Aorta (tissue), 5 donors: Measurements from ENCODE around the gene KLHDC10. TPM values are rescaled to one million over a fixed set of nuclear protein-coding genes. Genes with fewer than 3 reads are reported as not detected.
"Not testable (repeated sequence)": the region's sequence is repeated elsewhere in the genome, so short reads cannot be mapped to it uniquely, and the experiment has no call there.

Experiments
- ATAC-seq: fragments of 200-7000 bp; cut with Tn5 transposase; one replicate; pipeline ENCODE4 v1.9.1; 2022; ENCODE audit warnings: moderate library complexity; ENCODE audit not compliant: low FRiP score
- DNase-seq, 2 donors: peaks; one replicate each; pipeline ENCODE4 v3.0.0-alpha.2; 2020
- H3K27ac ChIP-seq, 2 donors: one replicate each; pipeline ENCODE4 v1.5.1; 2013; ENCODE audit warnings: low read length in 2 of 2, mild to moderate bottlenecking in 2 of 2, moderate library complexity in 2 of 2, control low read depth in 1 of 2, inconsistent platforms in 1 of 2, low read depth in 1 of 2
- H3K27me3 ChIP-seq, 2 donors: one replicate each; pipeline ENCODE4 v1.6.1; 2013; ENCODE audit warnings: control low read depth in 1 of 2, low read length in 1 of 2, mild to moderate bottlenecking in 1 of 2, moderate library complexity in 1 of 2; ENCODE audit not compliant: insufficient read depth in 2 of 2, control insufficient read depth in 1 of 2
- H3K36me3 ChIP-seq, 2 donors: one replicate each; pipeline ENCODE4 v1.6.1; 2013; ENCODE audit warnings: control low read depth in 1 of 2, low read length in 1 of 2, mild to moderate bottlenecking in 1 of 2; ENCODE audit not compliant: insufficient read depth in 2 of 2, control insufficient read depth in 1 of 2
- H3K4me1 ChIP-seq, 2 donors: one replicate each; pipeline ENCODE4 v1.6.1; 2013; ENCODE audit warnings: low read length in 2 of 2, control low read depth in 1 of 2, mild to moderate bottlenecking in 1 of 2, moderate library complexity in 1 of 2; ENCODE audit not compliant: insufficient read depth in 2 of 2, control insufficient read depth in 1 of 2
- H3K4me3 ChIP-seq, 2 donors: one replicate each; pipeline ENCODE4 v1.5.1; 2013; ENCODE audit warnings: low read length in 2 of 2, control low read depth in 1 of 2, mild to moderate bottlenecking in 1 of 2
- H3K9me3 ChIP-seq: one replicate; pipeline ENCODE4 v1.6.1; 2013; ENCODE audit warnings: mild to moderate bottlenecking, low read length; ENCODE audit not compliant: control insufficient read depth
- WGBS, 2 donors: extraction: QIAGEN DNeasy Blood & Tissue Kit; methylation state at CpG; one replicate each; pipeline ENCODE4 v1.1.7; 2013; 5-methylcytosine and 5-hydroxymethylcytosine counted together
- intact Hi-C, 2 donors: fragments of 100-400 bp; cut with DNase I; formaldehyde crosslinking; loops; one replicate each; pipeline versions ENCODE4 v1.14.2 to v1.15.0; 2022
- polyA plus RNA-seq, 2 donors: library from polyadenylated mRNA; stranded (reverse); fragments of 200-250 nt; gene quantifications; one replicate each; pipeline ENCODE4 v1.2.3, GENCODE V29; 2013
- total RNA-seq, 2 donors: library from RNA; stranded (reverse); fragmentation: NEBNext Ultra II Directional; extraction: Animal tissue kit (Norgen Biotek cat#: 25700); gene quantifications; one replicate each; pipeline ENCODE4 v1.2.1, GENCODE V29; 2021
- donor health status: healthy with polysubstance abuse.
- donor health status: Bipolar disorder and iron deficiency.
- donor health status: DM: no; HTN: no; CAD: no.
- donor health status: DM: no; HTN: no; CAD: no.
- donor health status: DM: yes; HTN: yes; CAD: no.

The KLHDC10 gene
- total and polyA plus RNA-seq, 4 donors: 5.0 to 28.5 (median 18.5) TPM

- DNase-seq (no peak), ATAC-seq (no peak)
- Histone ChIP-seq H3K36me3 (peaks cover 0 to 1% of the 10 kb centered on the region in 2 donors), H3K27ac (no peak overlapping the region), H3K27me3 (no peaks in the 10 kb centered on the region), H3K9me3 (no peaks in the 10 kb centered on the region), H3K4me3 (no peak overlapping the region), H3K4me1 (no peaks in the 10 kb centered on the region)
- intact Hi-C loops: no loop called here
- WGBS, 2 donors: 48 to 53% methylated on average over 3 to 4 of the region's 4 CpGs
Measured at GRCh38 chr7:130047831-130048230, 22.5 kb upstream of the KLHDC10 start.

- H3K27me3 ChIP-seq: no peaks in the 10 kb centered on the region
- no peak overlapping the region for H3K4me3 ChIP-seq
- 87 to 88% methylated on average over 4 of the region's 4 CpGs for WGBS, 2 donors
- H3K36me3 ChIP-seq: peaks cover 0 to 1% of the 10 kb centered on the region in 2 donors
- H3K27ac ChIP-seq: no peak overlapping the region
- no peak for DNase-seq
- no peaks in the 10 kb centered on the region for H3K4me1 ChIP-seq
- no peaks in the 10 kb centered on the region for H3K9me3 ChIP-seq
- intact Hi-C loops: no loop called here
- no peak for ATAC-seq
Measured at GRCh38 chr7:130048906-130049305, 21.4 kb upstream of the KLHDC10 start.

- WGBS, 2 donors: 95 to 96% methylated on average over 15 of the region's 15 CpGs
- intact Hi-C loops, H3K36me3 ChIP-seq, H3K27ac ChIP-seq, H3K9me3 ChIP-seq, DNase-seq, ATAC-seq, H3K27me3 ChIP-seq, H3K4me1 ChIP-seq, H3K4me3 ChIP-seq: not testable (repeated sequence)
Measured at GRCh38 chr7:130052250-130052649, 18.1 kb upstream of the KLHDC10 start.

- intact Hi-C loops, H3K4me3 ChIP-seq, H3K36me3 ChIP-seq, H3K9me3 ChIP-seq, H3K27me3 ChIP-seq, H3K27ac ChIP-seq, DNase-seq, H3K4me1 ChIP-seq, ATAC-seq: not testable (repeated sequence)
- 93 to 95% methylated on average over 8 of the region's 8 CpGs for WGBS, 2 donors
Measured at GRCh38 chr7:130055198-130055597, 15.1 kb upstream of the KLHDC10 start.

GRCh38 chr7:130062246-130062645 lies 8.1 kb upstream of the KLHDC10 start:
- Histone ChIP-seq H3K9me3 (no peaks in the 10 kb centered on the region), H3K4me3 (no peak overlapping the region), H3K27ac (no peak overlapping the region), H3K36me3 (no peaks in the 10 kb centered on the region), H3K27me3 (no peaks in the 10 kb centered on the region), H3K4me1 (no peaks in the 10 kb centered on the region)
- DNase-seq (no peak), ATAC-seq (no peak)
- 85 to 88% methylated on average over 1 of the region's 1 CpG for WGBS, 2 donors
- intact Hi-C loops: no loop called here

GRCh38 chr7:130063036-130063435 lies 7.3 kb upstream of the KLHDC10 start:
- no peak for ATAC-seq
- Histone ChIP-seq H3K9me3 (no peaks in the 10 kb centered on the region), H3K4me1 (no peaks in the 10 kb centered on the region), H3K27ac (no peak overlapping the region), H3K4me3 (no peak overlapping the region), H3K36me3 (no peaks in the 10 kb centered on the region), H3K27me3 (no peaks in the 10 kb centered on the region)
- intact Hi-C loops: no loop called here
- DNase-seq: peak; percentile 59 to 84
- 5 to 8% methylated on average over 2 of the region's 2 CpGs for WGBS, 2 donors

- ATAC-seq, H3K27ac ChIP-seq, DNase-seq, intact Hi-C loops, H3K9me3 ChIP-seq, H3K27me3 ChIP-seq, H3K4me1 ChIP-seq, H3K36me3 ChIP-seq, H3K4me3 ChIP-seq: not testable (repeated sequence)
- 85 to 87% methylated on average over 6 of the region's 6 CpGs for WGBS, 2 donors
Measured at GRCh38 chr7:130064580-130064926, 5.8 kb upstream of the KLHDC10 start.

- intact Hi-C loops: no loop called here
- DNase-seq (no peak), ATAC-seq (no peak)
- Histone ChIP-seq H3K4me1 (no peaks in the 10 kb centered on the region), H3K27me3 (no peaks in the 10 kb centered on the region), H3K36me3 (no peaks in the 10 kb centered on the region), H3K9me3 (no peaks in the 10 kb centered on the region), H3K4me3 (no peak overlapping the region), H3K27ac (no peak overlapping the region)
- WGBS, 2 donors: 40 to 42% methylated on average over 6 of the region's 6 CpGs
Measured at GRCh38 chr7:130065500-130066152, 4.7 kb upstream of the KLHDC10 start.

- WGBS, 2 donors: 33 to 37% methylated on average over 7 of the region's 7 CpGs
Measured at GRCh38 chr7:130069179-130069977, 956 bp upstream of the KLHDC10 start.

More at GRCh38 chr7:130069179-130069977, 956 bp upstream of the KLHDC10 start:
- H3K4me1 ChIP-seq: no peaks in the 10 kb centered on the region
- H3K27me3 ChIP-seq: no peaks in the 10 kb centered on the region
- H3K9me3 ChIP-seq: no peaks in the 10 kb centered on the region
- intact Hi-C loops: no loop called here
- no peak for DNase-seq
- no peak overlapping the region for H3K27ac ChIP-seq
- ATAC-seq: no peak
- peak overlapping the region; percentile 46 to 76 for H3K4me3 ChIP-seq
- no peaks in the 10 kb centered on the region for H3K36me3 ChIP-seq
